A549 (cell line): ENCODE measurements around the gene ZNF438. TPM values are rescaled to one million over a fixed set of nuclear protein-coding genes. Genes with fewer than 3 reads are reported as not detected.

ENCODE experiments used
- ATAC-seq, 2 experiments: fragments of 200-7000 bp in 1 of 2; fragments of >200 bp in 1 of 2; cut with Nextera tagmentation in 1 of 2; cut with Tn5 transposase in 1 of 2; 3 replicates each; pipeline versions ENCODE4 v1.8.0 to v1.9.1; 2018 to 2020; ENCODE audit warnings: mild to moderate bottlenecking in 1 of 2, moderate library complexity in 1 of 2
- CTCF ChIA-PET: fragments of 300-600 bp; sonication (Branson Sonifier 250); formaldehyde crosslinking; extraction: SDS; loops from one replicate; lab custom pipeline; 2021; ENCODE audit warnings: antibody characterized with exemption, inconsistent platforms; lab: Yijun Ruan, JAX
- POLR2A ChIA-PET: fragments of 350-600 bp; formaldehyde crosslinking; extraction: SDS; loops from one replicate; lab custom pipeline; 2021; ENCODE audit warnings: antibody characterized with exemption, inconsistent platforms; lab: Yijun Ruan, JAX
- DNase-seq, 2 experiments: peaks; one replicate each; pipeline versions ENCODE4 v3.0.0 to v3.0.0-alpha.2; 2011 to 2016; ENCODE audit warnings: low read depth in 1 of 2, low spot score in 1 of 2
- FAIRE-seq: peaks from 2 replicates; lab custom pipeline; 2011; peaks lifted over from hg19 to GRCh38; lab: Jason Lieb, UNC
- H3K27ac ChIP-seq, 2 experiments: fragments of >200 bp; sonication (Bioruptor Twin); formaldehyde crosslinking; 3 replicates each; pipeline ENCODE4 v1.5.1; 2016 to 2017
- H3K4me1 ChIP-seq: fragments of >200 bp; sonication (Bioruptor Twin); formaldehyde crosslinking; 3 replicates; pipeline ENCODE4 v1.6.1; 2016
- H3K4me2 ChIP-seq: fragments of >200 bp; sonication (Bioruptor Twin); formaldehyde crosslinking; 3 replicates; pipeline ENCODE4 v1.6.1; 2016
- H3K4me3 ChIP-seq: fragments of >200 bp; sonication (Bioruptor Twin); formaldehyde crosslinking; 3 replicates; pipeline ENCODE4 v1.5.1; 2016
- H3K9me3 ChIP-seq: fragments of >200 bp; sonication (Bioruptor Twin); formaldehyde crosslinking; 3 replicates; pipeline ENCODE4 v1.6.1; 2016
- CHD2 ChIP-seq: fragments of 150-350 bp; IDR thresholded peaks from 2 replicates; pipeline ENCODE4 v1.6.1; 2014; ENCODE audit warnings: low read length; ENCODE audit not compliant: partially characterized antibody
- CTCF ChIP-seq: fragments of >200 bp; sonication (Bioruptor Twin); formaldehyde crosslinking; IDR thresholded peaks from 3 replicates; pipeline ENCODE4 v1.5.1; 2016
- EHF ChIP-seq: fragments of 250-450 bp; sonication (Bioruptor Pico); IDR thresholded peaks from 2 replicates; pipeline ENCODE4 v1.5.0; 2020; ENCODE audit warnings: mild to moderate bottlenecking
- EHMT2 ChIP-seq: fragments of 200-600 bp; sonication (generic); IDR thresholded peaks from 2 replicates; pipeline ENCODE4 v1.6.1; 2016; ENCODE audit warnings: antibody characterized with exemption, low read depth, mild to moderate bottlenecking, moderate library complexity
- FOSL2 ChIP-seq, 2 experiments: fragments of 450-650 bp in 1 of 2; fragments of >200 bp in 1 of 2; sonication (Bioruptor Twin) in 1 of 2; formaldehyde crosslinking; IDR thresholded peaks; 2 replicates each; pipeline versions ENCODE4 v1.5.0 to v1.6.1; 2016 to 2020; ENCODE audit warnings: mild to moderate bottlenecking in 1 of 2, moderate library complexity in 1 of 2
- HDAC2 ChIP-seq: fragments of 200-600 bp; sonication (generic); IDR thresholded peaks from 2 replicates; pipeline ENCODE4 v1.6.1; 2016
- HOXB13 ChIP-seq: fragments of 250-450 bp; sonication (Bioruptor Pico); IDR thresholded peaks from 2 replicates; pipeline ENCODE4 v1.5.0; 2020; ENCODE audit warnings: low read depth, mild to moderate bottlenecking, moderate library complexity
- HOXB5 ChIP-seq: fragments of 250-450 bp; sonication (Bioruptor Pico); IDR thresholded peaks from 2 replicates; pipeline ENCODE4 v1.5.0; 2020; ENCODE audit warnings: mild to moderate bottlenecking, moderate library complexity
- JUN ChIP-seq, 2 experiments: fragments of >200 bp; sonication (Bioruptor Twin); formaldehyde crosslinking; IDR thresholded peaks; 2 replicates in 1 of 2; 3 replicates in 1 of 2; pipeline ENCODE4 v1.6.1; 2016 to 2017
- JUNB ChIP-seq: fragments of >200 bp; sonication (Bioruptor Twin); formaldehyde crosslinking; IDR thresholded peaks from 2 replicates; pipeline ENCODE4 v1.6.1; 2016
- KDM1A ChIP-seq: fragments of 200-600 bp; sonication (generic); IDR thresholded peaks from 2 replicates; pipeline ENCODE4 v1.6.1; 2016; ENCODE audit warnings: low read depth, mild to moderate bottlenecking
- KDM5A ChIP-seq: fragments of 200-600 bp; sonication (generic); IDR thresholded peaks from 2 replicates; pipeline ENCODE4 v1.6.1; 2016; ENCODE audit warnings: antibody characterized with exemption, mild to moderate bottlenecking
- NFE2L2 ChIP-seq: fragments of 150-350 bp; conservative IDR thresholded peaks from 2 replicates; pipeline ENCODE4 v1.6.1; 2014; ENCODE audit warnings: low read length
- NPAS2 ChIP-seq: fragments of 250-450 bp; sonication (Bioruptor Pico); IDR thresholded peaks from 2 replicates; pipeline ENCODE4 v1.8.0; 2022; ENCODE audit warnings: mild to moderate bottlenecking, moderate library complexity, borderline replicate concordance
- POLR2AphosphoS2 ChIP-seq: conservative IDR thresholded peaks from 2 replicates; pipeline ENCODE4 v1.6.1; 2012; ENCODE audit warnings: low read length, improper control_type of control experiment, inconsistent platforms
- RARB ChIP-seq: fragments of 250-450 bp; sonication (Bioruptor Pico); IDR thresholded peaks from 2 replicates; pipeline ENCODE4 v1.8.0; 2021; ENCODE audit warnings: mild to moderate bottlenecking, moderate library complexity
- RCOR1 ChIP-seq: fragments of 150-350 bp; IDR thresholded peaks from 2 replicates; pipeline ENCODE4 v1.6.1; 2014; ENCODE audit warnings: antibody characterized with exemption, low read length, low read depth
- REST ChIP-seq: fragments of 200-600 bp; sonication (generic); IDR thresholded peaks from 2 replicates; pipeline ENCODE4 v1.6.1; 2016; ENCODE audit warnings: antibody characterized with exemption, mild to moderate bottlenecking, moderate library complexity
- RFX5 ChIP-seq: fragments of 450-650 bp; IDR thresholded peaks from 2 replicates; pipeline ENCODE4 v1.7.1; 2014; ENCODE audit warnings: antibody characterized with exemption, mild to moderate bottlenecking, moderate library complexity
- RNF2 ChIP-seq: fragments of 200-600 bp; sonication (generic); IDR thresholded peaks from 2 replicates; pipeline ENCODE4 v1.6.1; 2016; ENCODE audit warnings: low read depth, mild to moderate bottlenecking, antibody characterized with exemption, moderate library complexity, borderline replicate concordance
- SMC3 ChIP-seq: fragments of >200 bp; sonication (Bioruptor Twin); formaldehyde crosslinking; IDR thresholded peaks from 3 replicates; pipeline ENCODE4 v1.6.1; 2018; ENCODE audit warnings: inconsistent platforms
- ZC3H11A ChIP-seq: fragments of 450-650 bp; IDR thresholded peaks from 2 replicates; pipeline ENCODE4 v1.6.1; 2014; ENCODE audit warnings: antibody characterized with exemption, mild to moderate bottlenecking
- ZNF302 ChIP-seq: fragments of 250-450 bp; sonication (Bioruptor Pico); IDR thresholded peaks from 2 replicates; pipeline ENCODE4 v1.9.0; 2021; ENCODE audit warnings: inconsistent platforms, mild to moderate bottlenecking, moderate library complexity
- WGBS: methylation state at CpG from one replicate; pipeline ENCODE4 v1.1.6; 2017; ENCODE audit errors: missing lambda C conversion rate; 5-methylcytosine and 5-hydroxymethylcytosine counted together
- polyA plus RNA-seq, 4 experiments: library from polyadenylated mRNA; depleted of rRNA in 3 of 4; stranded (reverse); fragments of >200 nt; fragmentation: RNase III in 1 of 4; extraction: RNeasy Plus Mini Kit Qiagen cat#74134 plus additional on column Dnase treatment in 1 of 4; gene quantifications; 2 replicates in 3 of 4; 3 replicates in 1 of 4; pipeline ENCODE4 v1.2.3, GENCODE V29; 2011 to 2017
- TF ChIP-seq, protein P1 (sequence below): IDR thresholded peaks from 2 replicates; pipeline ENCODE4 v1.6.1; 2012; ENCODE audit warnings: low read depth, borderline replicate concordance
- TF ChIP-seq, protein P2 (sequence below): fragments of >200 bp; sonication (Bioruptor Twin); formaldehyde crosslinking; IDR thresholded peaks from 3 replicates; pipeline ENCODE4 v1.6.1; 2016
- TF ChIP-seq, protein P3 (sequence below): IDR thresholded peaks from 2 replicates; pipeline ENCODE4 v1.6.1; 2012

Gene ZNF438
- polyA plus RNA-seq, 2 of the 4 experiments (the other 2 are of a cell fraction) = 2.2 to 4.5 TPM

DNA sequence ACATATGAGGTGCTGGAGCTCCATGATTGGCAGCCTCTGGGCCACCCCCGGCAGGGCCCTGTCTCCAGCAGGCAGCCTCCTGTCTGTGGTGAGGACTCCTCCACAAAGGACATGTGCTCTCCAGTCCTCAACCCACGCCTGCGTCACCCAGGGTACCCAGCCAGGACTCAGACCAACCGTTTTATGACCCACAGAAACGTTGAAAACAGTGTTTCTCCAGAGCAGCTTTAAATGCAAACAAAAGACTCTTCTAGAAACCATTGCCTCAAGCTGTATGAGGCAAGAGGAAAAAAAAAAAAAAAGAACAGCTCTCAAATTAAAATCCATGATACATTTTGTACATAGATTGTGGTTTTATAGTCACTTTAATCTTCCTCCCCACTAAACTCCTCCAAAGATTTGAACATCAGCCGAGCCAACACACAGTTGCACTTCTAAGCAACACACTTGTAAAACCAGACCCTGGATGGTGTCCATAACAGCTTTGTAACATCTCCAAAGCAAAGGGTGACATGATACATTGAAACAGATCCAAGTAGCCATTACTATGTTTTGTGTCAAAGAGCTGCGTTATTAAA lies 227.1 kb downstream of the ZNF438 start:
- POLR2A ChIA-PET = interaction anchor here (0.5 kb wide), 1 partner anchor 456 kb away, joined by 3 read pairs; the partner anchor contains the start of gene MTPAP

GRCh38 chr10:30803892-30804322 lies 227.8 kb downstream of the ZNF438 start:
- WGBS = 77% methylated on average over 5 of the region's 5 CpGs
- DNase-seq (no peak), ATAC-seq (no peak), FAIRE-seq (no peak)
- ChIA-PET CTCF (interaction anchor here (1.6 to 1.9 kb wide), 2 partner anchors 8 to 21 kb away, joined by 4 to 5 read pairs; no protein-coding TSS in a partner anchor), POLR2A (interaction anchor here (0.5 kb wide), 1 partner anchor 455 kb away, joined by 3 read pairs; the partner anchor contains the start of gene MTPAP)
- Histone ChIP-seq H3K4me2 (no peak overlapping the region), H3K27ac (no peak overlapping the region), H3K4me1 (no peaks in the 10 kb centered on the region), H3K4me3 (no peak overlapping the region), H3K9me3 (no peaks in the 10 kb centered on the region)
- TF ChIP-seq SMC3 (no peak), RNF2 (no peak), NPAS2 (no peak), EHMT2 (no peak), KDM5A (no peak), JUNB (no peak), HDAC2 (no peak), FOSL2 (IDR thresholded peaks at IDR 0.05) (no peak), FOSL2 (CRISPR knock-in tag; IDR thresholded peaks at IDR 0.05) (no peak), HOXB5 (CRISPR knock-in tag) (no peak), RFX5 (no peak)
- TF ChIP-seq, protein P1, sequence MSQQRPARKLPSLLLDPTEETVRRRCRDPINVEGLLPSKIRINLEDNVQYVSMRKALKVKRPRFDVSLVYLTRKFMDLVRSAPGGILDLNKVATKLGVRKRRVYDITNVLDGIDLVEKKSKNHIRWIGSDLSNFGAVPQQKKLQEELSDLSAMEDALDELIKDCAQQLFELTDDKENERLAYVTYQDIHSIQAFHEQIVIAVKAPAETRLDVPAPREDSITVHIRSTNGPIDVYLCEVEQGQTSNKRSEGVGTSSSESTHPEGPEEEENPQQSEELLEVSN = no peak
- TF ChIP-seq, protein P2, sequence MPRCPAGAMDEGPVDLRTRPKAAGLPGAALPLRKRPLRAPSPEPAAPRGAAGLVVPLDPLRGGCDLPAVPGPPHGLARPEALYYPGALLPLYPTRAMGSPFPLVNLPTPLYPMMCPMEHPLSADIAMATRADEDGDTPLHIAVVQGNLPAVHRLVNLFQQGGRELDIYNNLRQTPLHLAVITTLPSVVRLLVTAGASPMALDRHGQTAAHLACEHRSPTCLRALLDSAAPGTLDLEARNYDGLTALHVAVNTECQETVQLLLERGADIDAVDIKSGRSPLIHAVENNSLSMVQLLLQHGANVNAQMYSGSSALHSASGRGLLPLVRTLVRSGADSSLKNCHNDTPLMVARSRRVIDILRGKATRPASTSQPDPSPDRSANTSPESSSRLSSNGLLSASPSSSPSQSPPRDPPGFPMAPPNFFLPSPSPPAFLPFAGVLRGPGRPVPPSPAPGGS = no peak

More for the DNA sequence above, 227.1 kb downstream of the ZNF438 start:
- CTCF ChIA-PET = interaction anchor here (1.6 to 1.9 kb wide), 2 partner anchors 8 to 21 kb away, joined by 4 to 5 read pairs; no protein-coding TSS in a partner anchor
- no peak for FAIRE-seq
- 64% methylated on average over 7 of the region's 7 CpGs for WGBS
- ATAC-seq = no peak
- Histone ChIP-seq H3K4me3 (no peak overlapping the region), H3K27ac (no peak overlapping the region), H3K4me1 (no peaks in the 10 kb centered on the region), H3K4me2 (no peak overlapping the region), H3K9me3 (no peaks in the 10 kb centered on the region)
- no peak for TF ChIP-seq JUN (IDR thresholded peaks at IDR 0.05)
- no peak for TF ChIP-seq POLR2AphosphoS2
- TF ChIP-seq RCOR1 = no peak
- TF ChIP-seq HDAC2 = no peak
- TF ChIP-seq HOXB5 (CRISPR knock-in tag) = no peak
- no peak for TF ChIP-seq NFE2L2
- no peak for TF ChIP-seq ZNF302 (CRISPR knock-in tag)
- no peak for TF ChIP-seq HOXB13
- TF ChIP-seq EHMT2 = no peak
- TF ChIP-seq REST = no peak
- TF ChIP-seq, protein P3, sequence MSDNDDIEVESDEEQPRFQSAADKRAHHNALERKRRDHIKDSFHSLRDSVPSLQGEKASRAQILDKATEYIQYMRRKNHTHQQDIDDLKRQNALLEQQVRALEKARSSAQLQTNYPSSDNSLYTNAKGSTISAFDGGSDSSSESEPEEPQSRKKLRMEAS = no peak
- TF ChIP-seq EHF (CRISPR knock-in tag) = no peak
- TF ChIP-seq RARB = no peak
- no peak for TF ChIP-seq CHD2
- TF ChIP-seq CTCF = no peak
- no peak for TF ChIP-seq ZC3H11A
- no peak for TF ChIP-seq KDM1A
- TF ChIP-seq KDM5A = no peak
- DNase-seq = no peak
